ENCODE results near the gene PARP1.
"Not testable (repeated sequence)": the region's sequence is repeated elsewhere in the genome, so short reads cannot be mapped to it uniquely, and the experiment has no call there.

PARP1 gene

GRCh38 chr1:226407497-226408284 is at the start of gene PARP1:
Gene PARP1, minus strand, starts transcription at chr1:226408093. Its CDS starts 164 bp downstream, at chr1:226407929.
- peak; percentile 82 for DNase-seq

- no peak for DNase-seq
Observed at GRCh38 chr1:226457307-226457712, 49.4 kb upstream of the PARP1 start.

- no peak for DNase-seq
Observed at GRCh38 chr1:226455843-226456242, 48.0 kb upstream of the PARP1 start.

- no peak for DNase-seq
Observed at GRCh38 chr1:226454349-226454748, 46.5 kb upstream of the PARP1 start.

- DNase-seq, result no peak
Observed at GRCh38 chr1:226453015-226453704, 45.3 kb upstream of the PARP1 start.

GRCh38 chr1:226450688-226451087 is 42.8 kb upstream of the PARP1 start:
- no peak for DNase-seq

- no peak for DNase-seq
Observed at GRCh38 chr1:226449823-226450222, 41.9 kb upstream of the PARP1 start.

GRCh38 chr1:226447932-226448665 is 40.2 kb upstream of the PARP1 start:
- DNase-seq, result no peak

GRCh38 chr1:226446094-226446493 is 38.2 kb upstream of the PARP1 start:
- no peak for DNase-seq

- DNase-seq, result no peak
Observed at GRCh38 chr1:226444901-226445300, 37.0 kb upstream of the PARP1 start.

- peak; percentile 83 for DNase-seq
Observed at GRCh38 chr1:226443439-226443838, 35.5 kb upstream of the PARP1 start.

- no peak for DNase-seq
Observed at GRCh38 chr1:226443033-226443432, 35.1 kb upstream of the PARP1 start.

GRCh38 chr1:226441629-226442028 is 33.7 kb upstream of the PARP1 start:
- no peak for DNase-seq

- no peak for DNase-seq
Observed at GRCh38 chr1:226440512-226440911, 32.6 kb upstream of the PARP1 start.

- peak; percentile 21 for DNase-seq
Observed at GRCh38 chr1:226438007-226438406, 30.1 kb upstream of the PARP1 start.

- DNase-seq, result no peak
Observed at GRCh38 chr1:226436855-226437491, 29.1 kb upstream of the PARP1 start.

GRCh38 chr1:226436472-226436854 is 28.6 kb upstream of the PARP1 start:
- no peak for DNase-seq

GRCh38 chr1:226433341-226433720 is 25.4 kb upstream of the PARP1 start:
- no peak for DNase-seq

GRCh38 chr1:226432586-226433340 is 24.9 kb upstream of the PARP1 start:
- no peak for DNase-seq

GRCh38 chr1:226431898-226432297 is 24.0 kb upstream of the PARP1 start:
- DNase-seq, result not testable (repeated sequence)

GRCh38 chr1:226429858-226430715 is 22.2 kb upstream of the PARP1 start:
- DNase-seq, result no peak

All from fibroblast of skin of right quadriceps (primary cell).